ENCODE results near the gene HPS4.

DNA sequence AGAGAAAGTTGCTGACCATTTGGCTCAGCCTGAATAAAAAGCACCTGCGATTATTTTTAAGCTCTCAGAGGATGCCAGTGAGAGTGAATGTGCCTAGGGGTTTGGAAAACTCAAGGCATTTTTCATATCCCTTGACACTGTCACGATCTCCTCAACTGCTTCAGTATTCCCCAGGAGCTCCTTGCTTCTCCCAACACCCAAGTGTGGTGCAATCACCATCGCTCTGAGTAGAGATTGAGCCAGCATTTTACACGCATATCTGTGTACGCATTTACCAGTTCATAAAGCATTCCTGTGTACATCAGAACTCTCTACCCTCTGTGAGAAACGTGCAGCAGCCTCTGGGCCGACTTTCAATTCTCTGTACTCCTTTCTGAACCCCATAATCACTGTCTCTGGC is 1.4 kb upstream of the HPS4 start:
- no peak for TF ChIP-seq POLR2A (IDR thresholded peaks at IDR 0.05)
- TF ChIP-seq, protein P1, sequence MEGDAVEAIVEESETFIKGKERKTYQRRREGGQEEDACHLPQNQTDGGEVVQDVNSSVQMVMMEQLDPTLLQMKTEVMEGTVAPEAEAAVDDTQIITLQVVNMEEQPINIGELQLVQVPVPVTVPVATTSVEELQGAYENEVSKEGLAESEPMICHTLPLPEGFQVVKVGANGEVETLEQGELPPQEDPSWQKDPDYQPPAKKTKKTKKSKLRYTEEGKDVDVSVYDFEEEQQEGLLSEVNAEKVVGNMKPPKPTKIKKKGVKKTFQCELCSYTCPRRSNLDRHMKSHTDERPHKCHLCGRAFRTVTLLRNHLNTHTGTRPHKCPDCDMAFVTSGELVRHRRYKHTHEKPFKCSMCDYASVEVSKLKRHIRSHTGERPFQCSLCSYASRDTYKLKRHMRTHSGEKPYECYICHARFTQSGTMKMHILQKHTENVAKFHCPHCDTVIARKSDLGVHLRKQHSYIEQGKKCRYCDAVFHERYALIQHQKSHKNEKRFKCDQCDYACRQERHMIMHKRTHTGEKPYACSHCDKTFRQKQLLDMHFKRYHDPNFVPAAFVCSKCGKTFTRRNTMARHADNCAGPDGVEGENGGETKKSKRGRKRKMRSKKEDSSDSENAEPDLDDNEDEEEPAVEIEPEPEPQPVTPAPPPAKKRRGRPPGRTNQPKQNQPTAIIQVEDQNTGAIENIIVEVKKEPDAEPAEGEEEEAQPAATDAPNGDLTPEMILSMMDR (IDR thresholded peaks at IDR 0.05): no peak
